GM21526 (cell line): Measurements from ENCODE around the gene FBXL14.

Experiments
- ATAC-seq: cut with Tn5 transposase; IDR thresholded peaks from one replicate; pipeline ENCODE4 v1.9.1; 2021; ENCODE audit warnings: moderate library complexity; ENCODE audit not compliant: unreplicated experiment, low FRiP score

The FBXL14 gene

GRCh38 chr12:1519642-1520041 is 74.7 kb downstream of the FBXL14 start:
- no peak for ATAC-seq

GRCh38 chr12:1518591-1519516 is 75.5 kb downstream of the FBXL14 start:
- ATAC-seq: no peak

GRCh38 chr12:1517734-1518525 is 76.5 kb downstream of the FBXL14 start:
- ATAC-seq: no peak

- no peak for ATAC-seq
Observed at GRCh38 chr12:1517007-1517406, 77.4 kb downstream of the FBXL14 start.
